Endodermal cell (in vitro differentiated cells): ENCODE results near the gene KCNQ5. TPM values are rescaled to one million over a fixed set of nuclear protein-coding genes. Genes with fewer than 3 reads are reported as not detected.

Source experiments
- DNase-seq: peaks from one replicate; pipeline ENCODE4 v3.0.0-alpha.2; 2017
- H3K27ac ChIP-seq: 2 replicates; pipeline ENCODE4 v1.5.1; 2013; ENCODE audit warnings: mild to moderate bottlenecking, low read depth, low read length, moderate library complexity
- H3K27me3 ChIP-seq: 2 replicates; pipeline ENCODE4 v1.6.1; 2013; ENCODE audit warnings: mild to moderate bottlenecking, low read length, moderate library complexity; ENCODE audit not compliant: insufficient read depth, control insufficient read depth, poor library complexity, severe bottlenecking
- H3K36me3 ChIP-seq: 2 replicates; pipeline ENCODE4 v1.7.0; 2013; ENCODE audit warnings: mild to moderate bottlenecking, low read length, moderate library complexity; ENCODE audit not compliant: control insufficient read depth, insufficient read depth
- H3K4me1 ChIP-seq: one replicate; pipeline ENCODE4 v1.7.0; 2013; ENCODE audit warnings: low read length; ENCODE audit not compliant: control insufficient read depth, insufficient read depth
- H3K4me3 ChIP-seq: 2 replicates; pipeline ENCODE4 v1.5.1; 2013; ENCODE audit warnings: mild to moderate bottlenecking, low read length, moderate library complexity
- H3K9ac ChIP-seq: 2 replicates; pipeline ENCODE4 v1.6.1; 2013; ENCODE audit warnings: mild to moderate bottlenecking, low read length, moderate library complexity; ENCODE audit not compliant: poor library complexity, severe bottlenecking; ENCODE audit errors: extremely low read depth
- H3K9me3 ChIP-seq: 2 replicates; pipeline ENCODE4 v1.6.1; 2013; ENCODE audit warnings: mild to moderate bottlenecking, low read length, moderate library complexity; ENCODE audit not compliant: control insufficient read depth
- H3K27ac Mint-ChIP-seq: 2 replicates; pipeline ENCODE4 v1.8.0; 2020; ENCODE audit warnings: mixed read lengths
- H3K27me3 Mint-ChIP-seq: 2 replicates; pipeline ENCODE4 v1.8.0; 2021; ENCODE audit warnings: mild to moderate bottlenecking, mixed read lengths; ENCODE audit not compliant: insufficient read depth
- H3K36me3 Mint-ChIP-seq: 2 replicates; pipeline ENCODE4 v1.8.0; 2020; ENCODE audit warnings: low read depth, mixed read lengths
- H3K4me1 Mint-ChIP-seq: 2 replicates; pipeline ENCODE4 v1.8.0; 2020; ENCODE audit warnings: mixed read lengths
- H3K4me3 Mint-ChIP-seq: 2 replicates; pipeline ENCODE4 v1.8.0; 2020; ENCODE audit warnings: mild to moderate bottlenecking, moderate library complexity, mixed read lengths
- H3K9me3 Mint-ChIP-seq: 2 replicates; pipeline ENCODE4 v1.8.0; 2020; ENCODE audit warnings: mild to moderate bottlenecking, mixed read lengths
- CTCF ChIP-seq: fragments of 200-600 bp; sonication (generic); conservative IDR thresholded peaks from 2 replicates; pipeline ENCODE4 v1.5.0; 2021; ENCODE audit warnings: antibody characterized with exemption, mild to moderate bottlenecking
- WGBS, 2 experiments: methylation state at CpG; one replicate each; pipeline versions ENCODE4 v1.1.5 to v1.1.7; 2013; ENCODE audit warnings: missing lambda C conversion rate in 2 of 2, mixed read lengths in 1 of 2; ENCODE audit not compliant: insufficient coverage in 1 of 2, insufficient read length in 1 of 2; 5-methylcytosine and 5-hydroxymethylcytosine counted together
- total RNA-seq, 2 donors: library from RNA; stranded (reverse); fragmentation: NEBNext Ultra II Directional in 1 of 2; extraction: Animal tissue kit (Norgen Biotek cat#: 25700) in 1 of 2; gene quantifications; 2 replicates in 1 of 2; 3 replicates in 1 of 2; pipeline ENCODE4 v1.2.1, GENCODE V29; 2021

KCNQ5 gene
- total RNA-seq, 2 donors from 2014 or later = 2.4 to 8.3 TPM

- Histone ChIP-seq H3K4me3 (no peak overlapping the region), H3K9me3 (no peaks in the 10 kb centered on the region), H3K36me3 (no peaks in the 10 kb centered on the region), H3K27me3 (no peaks in the 10 kb centered on the region), H3K27ac (no peak overlapping the region), H3K4me1 (no peaks in the 10 kb centered on the region), H3K9ac (no peak overlapping the region)
- DNase-seq = no peak
- Mint-ChIP-seq H3K27ac (no peak overlapping the region), H3K36me3 (no peaks in the 10 kb centered on the region), H3K4me3 (no peak overlapping the region), H3K27me3 (no peaks in the 10 kb centered on the region), H3K4me1 (no peaks in the 10 kb centered on the region), H3K9me3 (no peaks in the 10 kb centered on the region)
- TF ChIP-seq CTCF = no peak
- 80 to 82% methylated on average over 1 to 3 of the region's 3 CpGs for WGBS, 2 experiments
These were observed 198.3 kb downstream of the KCNQ5 start for GRCh38 chr6:72820153-72820552.

- Mint-ChIP-seq H3K4me1 (no peaks in the 10 kb centered on the region), H3K4me3 (no peak overlapping the region), H3K9me3 (no peaks in the 10 kb centered on the region), H3K36me3 (no peaks in the 10 kb centered on the region), H3K27ac (no peak overlapping the region), H3K27me3 (no peaks in the 10 kb centered on the region)
- TF ChIP-seq CTCF = no peak
- H3K27ac ChIP-seq = no peak overlapping the region
- H3K4me1 ChIP-seq = no peaks in the 10 kb centered on the region
- H3K27me3 ChIP-seq = no peaks in the 10 kb centered on the region
- H3K36me3 ChIP-seq = no peaks in the 10 kb centered on the region
- no peak overlapping the region for H3K9ac ChIP-seq
- 78 to 80% methylated on average over 1 of the region's 1 CpG for WGBS, 2 experiments
- no peak for DNase-seq
- no peaks in the 10 kb centered on the region for H3K9me3 ChIP-seq
- no peak overlapping the region for H3K4me3 ChIP-seq
These were observed 199.0 kb downstream of the KCNQ5 start for GRCh38 chr6:72820906-72821305.

- Histone ChIP-seq H3K4me1 (no peaks in the 10 kb centered on the region), H3K27ac (no peak overlapping the region), H3K36me3 (no peaks in the 10 kb centered on the region), H3K4me3 (no peak overlapping the region), H3K27me3 (no peaks in the 10 kb centered on the region), H3K9me3 (no peaks in the 10 kb centered on the region), H3K9ac (no peak overlapping the region)
- no peaks in the 10 kb centered on the region for H3K36me3 Mint-ChIP-seq
- 94% methylated on average over 1 of the region's 1 CpG; no CpG with 5 or more reads in 1 of the 2 experiments for WGBS, 2 experiments
- H3K4me1 Mint-ChIP-seq = no peaks in the 10 kb centered on the region
- no peak overlapping the region for H3K4me3 Mint-ChIP-seq
- DNase-seq = no peak
- no peaks in the 10 kb centered on the region for H3K9me3 Mint-ChIP-seq
- H3K27ac Mint-ChIP-seq = no peak overlapping the region
- H3K27me3 Mint-ChIP-seq = no peaks in the 10 kb centered on the region
- no peak for TF ChIP-seq CTCF
These were observed 200.2 kb downstream of the KCNQ5 start for GRCh38 chr6:72822023-72822422.
